Activated CD8-positive, alpha-beta T cell treated with anti-CD3 and anti-CD28 coated beads, Interleukin-2, amount 10 ng/mL, durations not matched to agents 7 days and 5 days (primary cell): ENCODE data around the gene INTS13. TPM values are rescaled to one million over a fixed set of nuclear protein-coding genes. Genes with fewer than 3 reads are reported as not detected.
"Not testable (repeated sequence)": the region's sequence is repeated elsewhere in the genome, so short reads cannot be mapped to it uniquely, and the experiment has no call there.

Experiments
- ATAC-seq: fragments of 150-1000 bp; cut with Tn5 transposase; one replicate; pipeline ENCODE4 v1.10.0; 2021; ENCODE audit warnings: moderate library complexity
- CTCF ChIA-PET: fragments of 350-600 bp; sonication (Branson Sonifier 250); formaldehyde crosslinking; loops from one replicate; lab custom pipeline; 2021; ENCODE audit warnings: antibody characterized with exemption; lab: Charles Lee
- POLR2A ChIA-PET: fragments of 350-600 bp; sonication (Branson Sonifier 250); formaldehyde crosslinking; loops from one replicate; lab custom pipeline; 2021; ENCODE audit warnings: antibody characterized with exemption; lab: Charles Lee
- DNase-seq: peaks from one replicate; pipeline ENCODE4 v3.0.0-alpha.2; 2020
- H3K27ac Mint-ChIP-seq: one replicate; pipeline ENCODE4 v1.8.0; 2021; ENCODE audit warnings: mild to moderate bottlenecking, mixed read lengths
- H3K27me3 Mint-ChIP-seq: one replicate; pipeline ENCODE4 v1.8.0; 2021; ENCODE audit warnings: low read depth, mixed read lengths
- H3K36me3 Mint-ChIP-seq: one replicate; pipeline ENCODE4 v1.8.0; 2021; ENCODE audit warnings: low read depth, mixed read lengths
- H3K4me1 Mint-ChIP-seq: one replicate; pipeline ENCODE4 v1.8.0; 2021; ENCODE audit warnings: low read depth, mixed read lengths
- H3K4me3 Mint-ChIP-seq: one replicate; pipeline ENCODE4 v1.8.0; 2021; ENCODE audit warnings: mild to moderate bottlenecking, mixed read lengths
- H3K9me3 Mint-ChIP-seq: one replicate; pipeline ENCODE4 v1.8.0; 2022; ENCODE audit warnings: mixed read lengths; ENCODE audit not compliant: insufficient read depth
- total RNA-seq, 2 experiments: library from RNA; stranded (reverse); gene quantifications; one replicate each; pipeline ENCODE4 v1.2.3, GENCODE V29; 2021

Gene INTS13
- total RNA-seq, 2 experiments from 2014 or later = 52.8 to 58.3 TPM

- DNase-seq = no peak
- ATAC-seq = peak; percentile 60
- H3K4me3 Mint-ChIP-seq = no peak overlapping the region
- H3K4me1 Mint-ChIP-seq = peaks cover 28% of the 10 kb centered on the region
- ChIA-PET CTCF (interaction anchor here (1.5 to 1.6 kb wide), 2 partner anchors 9 to 33 kb away, joined by 6 to 8 read pairs; no protein-coding TSS in a partner anchor), POLR2A (no interaction called here)
- peak overlapping the region; percentile 43 for H3K27ac Mint-ChIP-seq
- no peaks in the 10 kb centered on the region for H3K36me3 Mint-ChIP-seq
- H3K9me3 Mint-ChIP-seq = no peaks in the 10 kb centered on the region
- no peaks in the 10 kb centered on the region for H3K27me3 Mint-ChIP-seq
Observed at GRCh38 chr12:26867080-26867479, 70.7 kb downstream of the INTS13 start.

GRCh38 chr12:26863515-26863914, 74.3 kb downstream of the INTS13 start:
- ChIA-PET CTCF (interaction anchor here (0.7 to 3.0 kb wide), 9 partner anchors 9 to 152 kb away, joined by 3 to 13 read pairs (median 4); partner anchors contain the start of gene ITPR2), POLR2A (interaction anchor here (0.5 to 0.6 kb wide), 2 partner anchors 653 to 1286 kb away, joined by 3 to 7 read pairs; no protein-coding TSS in a partner anchor)
- Mint-ChIP-seq H3K36me3 (no peaks in the 10 kb centered on the region), H3K9me3 (no peaks in the 10 kb centered on the region), H3K27me3 (peaks cover 3% of the 10 kb centered on the region), H3K4me1 (peaks cover 12% of the 10 kb centered on the region), H3K4me3 (no peak overlapping the region), H3K27ac (no peak overlapping the region)
- no peak for DNase-seq
- no peak for ATAC-seq

- CTCF ChIA-PET = interaction anchor here (1.0 to 3.0 kb wide), 6 partner anchors 8 to 153 kb away, joined by 3 to 13 read pairs (median 6); no protein-coding TSS in a partner anchor
- not testable (repeated sequence) for H3K9me3 Mint-ChIP-seq, H3K27ac Mint-ChIP-seq, H3K4me1 Mint-ChIP-seq, H3K27me3 Mint-ChIP-seq, DNase-seq, H3K36me3 Mint-ChIP-seq, H3K4me3 Mint-ChIP-seq, ATAC-seq
- POLR2A ChIA-PET = interaction anchor here (0.6 kb wide), 1 partner anchor 1285 kb away, joined by 7 read pairs; no protein-coding TSS in a partner anchor
Observed at GRCh38 chr12:26862787-26863186, 75.0 kb downstream of the INTS13 start.

GRCh38 chr12:26861690-26862089, 76.1 kb downstream of the INTS13 start:
- Mint-ChIP-seq H3K9me3 (no peaks in the 10 kb centered on the region), H3K27ac (no peak overlapping the region), H3K36me3 (no peaks in the 10 kb centered on the region), H3K4me1 (no peaks in the 10 kb centered on the region), H3K27me3 (peaks cover 5% of the 10 kb centered on the region), H3K4me3 (no peak overlapping the region)
- no peak for ATAC-seq
- ChIA-PET POLR2A (no interaction called here), CTCF (interaction anchor here (3.0 to 3.1 kb wide), 2 partner anchors 24 kb away, joined by 13 to 18 read pairs; no protein-coding TSS in a partner anchor)
- no peak for DNase-seq

- no peak for ATAC-seq
- no peaks in the 10 kb centered on the region for H3K9me3 Mint-ChIP-seq
- POLR2A ChIA-PET = no interaction called here
Observed at GRCh38 chr12:26857465-26858176, 80.2 kb downstream of the INTS13 start.

GRCh38 chr12:26855337-26855736, 82.4 kb downstream of the INTS13 start:
- no peak overlapping the region for H3K27ac Mint-ChIP-seq
- no peaks in the 10 kb centered on the region for H3K4me1 Mint-ChIP-seq
- ATAC-seq = no peak
- no peaks in the 10 kb centered on the region for H3K36me3 Mint-ChIP-seq
- POLR2A ChIA-PET = no interaction called here
- H3K27me3 Mint-ChIP-seq = peaks cover 2% of the 10 kb centered on the region
- no peak overlapping the region for H3K4me3 Mint-ChIP-seq
- CTCF ChIA-PET = interaction anchor here (1.3 to 4.5 kb wide), 6 partner anchors 9 to 37 kb away, joined by 3 to 50 read pairs (median 9); no protein-coding TSS in a partner anchor
- no peaks in the 10 kb centered on the region for H3K9me3 Mint-ChIP-seq
- no peak for DNase-seq

More at GRCh38 chr12:26857465-26858176, 80.2 kb downstream of the INTS13 start:
- no peak for DNase-seq
- Mint-ChIP-seq H3K27me3 (peaks cover 5% of the 10 kb centered on the region), H3K36me3 (no peaks in the 10 kb centered on the region), H3K4me3 (no peak overlapping the region), H3K27ac (no peak overlapping the region), H3K4me1 (no peaks in the 10 kb centered on the region)
- CTCF ChIA-PET = interaction anchor here (0.8 to 4.5 kb wide), 6 partner anchors 11 to 205 kb away, joined by 3 to 50 read pairs (median 3); no protein-coding TSS in a partner anchor

Other genes with a start within 250 kb of the INTS13 start
- gene ITPR2, start 104.8 kb downstream of the INTS13 start, total RNA-seq = 10 to 100 TPM; 33.5 to 34.6 TPM
- 10 to 100 TPM; 87.4 to 96.6 TPM for gene FGFR1OP2, start 489 bp upstream of the INTS13 start, total RNA-seq
- gene TM7SF3, start 76.4 kb upstream of the INTS13 start, total RNA-seq = 10 to 100 TPM; 46.2 to 54.0 TPM
- 10 to 100 TPM; 43.3 to 45.7 TPM for gene MED21, start 84.6 kb upstream of the INTS13 start, total RNA-seq
- gene C12orf71, start 144.6 kb upstream of the INTS13 start, total RNA-seq = not detected